ELF-1 (cell line): ENCODE measurements around the gene USP54.

Experiments
- DNase-seq: peaks from one replicate; pipeline ENCODE4 v3.0.0-alpha.2; 2016; ENCODE audit warnings: low read depth, low spot score

The USP54 gene

DNA sequence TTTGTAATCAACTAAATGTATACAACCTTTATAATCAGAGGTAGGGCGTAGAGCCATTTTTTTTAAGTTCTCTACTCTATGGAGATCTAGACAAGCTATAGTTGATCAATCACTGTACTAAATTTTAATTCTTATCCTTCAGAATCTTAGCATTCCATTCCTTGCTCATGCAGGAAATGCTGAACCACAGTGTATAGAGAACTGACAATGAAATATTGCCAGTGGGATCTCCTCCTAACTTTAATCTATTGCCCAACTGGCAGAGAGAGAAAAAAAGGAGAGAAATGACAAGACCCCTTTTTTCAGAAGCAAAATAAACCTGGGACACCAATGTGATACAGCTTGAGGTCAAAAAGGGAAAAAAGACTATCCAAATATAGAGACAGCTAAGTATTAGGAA is 68.9 kb downstream of the USP54 start:
- DNase-seq, result no peak

DNA sequence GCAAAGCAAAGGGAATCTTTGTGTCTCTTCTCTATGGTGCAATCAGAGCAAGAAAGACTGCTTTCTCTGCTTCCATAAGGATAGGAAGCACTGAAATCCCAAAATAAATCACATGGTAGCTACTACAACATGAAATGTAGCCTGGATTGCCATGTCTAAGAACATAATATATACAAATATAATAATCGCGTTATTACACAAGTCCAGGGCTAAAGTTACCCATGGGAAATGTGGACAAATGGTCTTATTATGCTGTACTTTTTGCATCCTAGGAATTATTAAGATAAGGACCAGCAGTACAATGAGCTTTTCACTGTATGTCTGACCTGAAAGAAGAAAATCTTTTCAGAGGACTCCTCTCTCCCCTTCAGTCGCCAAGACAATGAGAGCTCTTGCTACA is 71.8 kb downstream of the USP54 start:
- DNase-seq, result no peak

DNA sequence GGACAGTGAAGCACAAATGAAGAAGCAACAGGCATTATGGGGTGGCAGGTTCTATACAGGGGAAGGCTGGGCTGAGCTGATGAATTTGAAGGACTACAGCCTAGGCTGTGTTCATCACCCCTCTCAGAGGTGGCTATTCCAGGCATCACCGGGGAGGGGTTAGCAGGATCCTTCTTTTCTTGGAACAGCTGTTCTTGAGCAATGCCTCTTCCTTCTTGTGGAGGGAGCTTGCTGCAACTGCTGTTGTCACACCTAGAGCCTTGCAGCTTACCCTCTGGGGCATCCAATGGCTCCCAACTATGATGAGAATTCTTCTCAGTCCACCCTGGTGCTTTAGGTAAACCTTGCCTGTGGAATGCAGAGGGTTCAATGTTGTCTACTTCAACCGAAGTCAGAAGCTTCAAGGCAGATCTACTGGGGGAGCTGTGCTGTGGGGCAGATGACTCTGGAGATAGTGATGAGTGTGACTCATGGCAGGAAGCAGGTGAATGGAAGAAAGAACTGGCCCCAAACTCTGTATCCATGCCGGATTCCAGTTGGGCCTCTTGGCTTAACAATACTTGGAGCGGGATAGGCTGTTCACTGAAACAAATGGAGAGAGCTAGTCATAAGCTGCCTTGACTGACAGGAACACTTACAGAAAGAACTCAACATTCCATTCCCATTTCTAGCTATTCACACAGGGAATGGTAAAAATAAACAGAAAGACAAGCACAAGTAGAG is 73.8 kb downstream of the USP54 start:
- DNase-seq, result peak; percentile 28

DNA sequence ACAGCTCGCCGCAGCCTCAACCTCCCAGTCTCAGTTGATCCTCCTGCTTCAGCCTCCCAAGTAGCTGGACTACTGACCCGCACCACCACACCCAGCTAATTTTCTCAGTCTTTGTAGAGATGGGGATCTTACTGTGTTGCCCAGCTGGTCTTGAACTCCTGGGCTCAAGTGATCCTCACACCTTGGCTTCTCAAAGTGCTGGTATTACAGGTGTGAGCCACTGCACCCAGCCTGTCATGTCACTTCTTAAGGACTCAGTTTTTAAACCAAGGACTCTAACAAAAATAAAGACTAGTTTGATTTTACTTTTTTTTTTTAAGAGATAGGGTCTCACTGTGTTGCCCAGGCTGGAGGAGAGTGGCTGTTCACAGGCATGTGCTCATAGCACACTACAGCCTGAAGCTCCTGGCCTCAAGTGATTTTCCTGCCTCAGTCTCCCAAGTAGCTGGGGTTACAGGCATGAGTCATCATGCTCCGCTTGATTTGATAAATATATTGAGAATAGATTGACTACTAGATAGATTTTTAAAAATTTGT is 78.9 kb downstream of the USP54 start:
- DNase-seq, result no peak

DNA sequence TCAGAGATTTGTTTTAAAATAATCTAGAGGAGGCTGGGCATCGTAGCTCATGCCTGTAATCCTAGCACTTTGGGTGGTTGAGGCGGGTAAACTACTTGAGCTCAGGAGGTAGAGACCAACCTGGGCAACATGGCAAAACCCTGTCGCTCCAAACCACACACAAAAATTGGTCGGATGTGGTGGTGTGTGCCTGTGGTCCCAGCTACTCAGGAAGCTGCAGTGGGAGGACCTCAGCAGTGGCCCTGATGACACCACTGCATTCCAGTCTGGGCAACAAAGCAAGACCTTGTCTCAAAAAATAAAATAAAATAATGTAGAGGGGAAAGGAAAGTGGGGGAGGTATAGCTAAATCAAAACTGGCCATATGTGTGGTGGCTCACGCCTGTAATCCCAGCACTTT is 81.4 kb downstream of the USP54 start:
- no peak for DNase-seq

DNA sequence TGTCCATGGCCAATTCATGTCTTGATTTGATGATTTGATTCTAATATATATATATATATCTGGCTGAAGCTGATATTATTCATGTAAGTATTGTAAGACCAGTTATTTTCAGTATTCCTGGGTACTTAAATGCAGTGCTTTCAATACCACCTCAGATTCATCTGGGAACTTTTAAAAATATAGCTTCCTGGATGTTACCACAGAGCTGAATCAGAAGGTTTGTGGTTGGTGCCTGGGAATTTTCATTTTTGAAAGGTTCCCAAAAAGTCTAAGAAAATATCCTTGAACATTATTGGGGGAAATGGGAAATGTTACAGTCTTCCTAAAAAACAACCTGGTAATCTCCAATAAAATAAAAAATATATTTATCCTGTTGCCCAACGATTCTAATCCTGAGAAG is 84.7 kb downstream of the USP54 start:
- no peak for DNase-seq

DNA sequence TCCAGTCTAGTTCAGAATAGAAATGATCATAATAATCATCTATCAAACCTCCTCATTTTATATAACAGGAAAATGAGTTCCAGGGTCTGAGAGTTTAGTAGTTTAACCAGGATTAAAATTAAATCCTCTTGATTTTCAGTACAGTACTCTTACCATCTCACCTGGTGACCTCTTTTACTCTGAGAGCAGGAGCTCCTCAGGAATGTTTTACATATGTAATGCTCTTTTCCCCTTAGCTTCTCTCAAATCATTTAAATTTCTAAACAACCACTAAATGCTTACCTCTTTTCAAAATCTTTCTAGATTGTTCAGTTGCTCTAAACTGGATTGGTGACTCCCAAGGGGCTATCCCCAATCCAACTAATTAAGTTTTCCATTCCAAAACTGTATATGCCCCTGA is 85.1 kb downstream of the USP54 start:
- no peak for DNase-seq

DNA sequence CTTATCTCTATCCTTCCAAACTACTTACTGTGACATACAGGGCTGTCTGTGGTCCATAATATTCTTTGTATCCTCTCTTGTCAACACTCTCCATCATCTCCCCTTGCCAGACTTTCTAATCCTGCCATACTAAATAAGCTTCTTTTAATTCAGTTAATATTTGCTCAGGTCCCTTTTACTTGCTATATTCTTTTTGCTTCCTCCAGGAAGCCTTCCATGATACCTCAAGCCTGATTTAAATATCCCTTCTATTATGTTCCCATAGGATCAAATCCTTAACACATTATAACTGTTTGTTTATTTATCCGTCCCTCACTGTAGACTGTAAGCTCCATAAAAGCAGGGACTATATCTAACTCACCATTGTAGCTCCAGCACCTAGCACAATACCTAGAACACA is 88.1 kb downstream of the USP54 start:
- DNase-seq, result no peak

DNA sequence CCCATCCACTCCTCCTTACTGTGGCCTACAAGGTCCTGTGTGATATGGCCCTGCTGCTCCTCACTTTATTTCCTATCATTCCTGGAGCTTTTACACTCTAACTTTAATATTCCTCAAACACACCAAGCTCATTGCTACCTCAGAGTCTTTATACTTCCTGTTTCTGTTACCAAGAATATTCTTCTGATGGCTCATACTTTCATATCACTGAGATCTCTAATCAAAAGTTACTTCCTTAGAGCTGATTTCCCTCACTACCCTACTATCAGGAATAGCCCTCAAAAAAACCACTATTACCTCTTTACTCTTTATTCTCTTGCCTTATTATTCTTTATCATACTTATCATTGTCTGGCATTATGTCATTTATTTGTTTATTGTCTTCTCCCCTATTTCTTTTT is 89.5 kb downstream of the USP54 start:
- DNase-seq, result no peak

DNA sequence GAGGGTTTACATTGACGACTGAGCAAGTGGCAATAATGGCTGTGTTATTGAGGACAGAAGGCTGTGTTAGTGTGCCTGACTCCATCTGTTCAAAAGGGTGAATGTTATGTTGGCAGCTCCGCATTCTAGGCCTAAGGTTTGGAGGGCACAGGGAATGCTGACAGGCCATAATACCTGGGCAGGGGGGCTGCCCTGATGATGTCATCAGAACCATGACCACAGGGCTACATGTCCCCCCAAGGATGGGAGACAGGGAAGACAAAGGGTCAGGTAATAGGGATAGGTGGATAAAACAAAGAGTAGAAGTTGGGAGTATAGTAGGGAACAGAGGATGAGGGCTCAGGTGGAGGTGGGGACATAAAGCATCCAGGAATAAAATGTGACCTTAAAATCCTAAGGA is 93.5 kb downstream of the USP54 start:
- no peak for DNase-seq

DNA sequence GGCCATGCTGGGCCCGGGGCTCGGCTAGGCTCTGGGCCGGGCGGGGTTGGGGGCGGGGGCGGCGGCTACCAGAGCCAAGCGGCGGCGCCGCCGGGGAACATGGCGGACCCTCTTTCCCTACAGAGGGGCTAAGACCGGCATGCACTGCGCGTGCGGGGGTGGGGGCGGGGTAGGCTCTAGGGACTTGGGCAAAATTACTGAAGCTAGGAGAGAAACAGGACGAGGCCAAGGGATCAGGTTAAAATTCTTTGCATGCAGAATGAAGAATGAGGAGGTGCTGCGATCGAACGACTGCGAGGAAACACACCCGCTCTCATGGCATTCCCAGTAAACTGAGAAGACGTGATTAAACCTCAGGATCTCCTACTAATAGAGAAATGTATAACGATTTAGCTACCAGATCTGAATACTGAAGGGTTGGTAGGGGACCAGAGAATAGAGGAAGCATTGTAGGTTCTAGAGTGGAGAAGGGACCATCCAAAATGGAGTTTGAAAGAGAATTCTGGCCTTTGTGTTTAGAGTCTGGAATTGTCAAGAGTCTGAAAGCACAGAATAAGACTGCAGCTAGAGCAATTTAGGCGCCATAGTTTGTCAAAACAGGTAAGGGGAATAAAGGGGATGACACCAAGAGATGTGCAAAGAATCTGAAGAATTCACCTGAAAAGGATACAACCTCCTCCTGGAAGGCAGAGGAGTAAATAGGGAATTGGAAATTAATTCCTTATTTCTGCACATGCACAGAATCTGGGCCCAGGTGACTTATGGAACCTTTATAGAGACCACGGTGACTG is 95.1 kb downstream of the USP54 start, which contains the start of gene PPP3CB:
Gene PPP3CB, minus strand, starts transcription at position 141 of the 791 bp plus-strand sequence. Its CDS starts 135 bp downstream, at position 6.
- DNase-seq, result peak; percentile 95

DNA sequence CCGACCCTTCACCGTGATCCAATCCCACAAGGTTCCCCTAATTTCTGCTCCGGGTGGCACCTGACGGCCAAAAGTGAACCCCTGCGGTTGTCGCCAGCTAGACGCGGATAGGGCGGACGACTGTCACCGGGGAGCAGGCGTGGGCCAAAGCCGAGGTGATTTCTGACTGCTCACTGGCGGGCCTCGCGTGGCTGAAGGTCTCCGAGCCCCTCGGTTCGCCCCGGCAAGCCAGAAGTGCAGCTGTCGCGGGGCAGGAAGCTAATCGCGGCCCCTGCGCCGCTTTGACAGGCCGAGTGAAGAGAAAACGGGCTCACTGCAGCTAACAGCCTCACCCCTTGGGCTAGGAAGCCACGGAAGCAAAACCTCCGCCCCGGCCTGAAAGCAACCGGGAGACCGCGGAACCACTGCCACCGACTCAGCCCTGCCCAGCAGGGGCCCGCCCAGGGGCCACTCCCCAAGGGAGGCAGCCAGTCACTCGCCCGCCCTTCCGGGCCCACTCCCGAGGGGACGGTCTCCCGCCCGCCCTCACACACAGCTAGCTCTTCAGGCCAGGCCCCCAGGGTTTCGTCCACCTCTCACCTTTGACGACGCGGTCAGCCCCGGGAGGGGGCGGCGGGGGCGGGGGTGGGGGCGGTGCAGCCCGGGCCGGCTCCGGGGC is 95.8 kb downstream of the USP54 start:
- DNase-seq, result peak; percentile 83

DNA sequence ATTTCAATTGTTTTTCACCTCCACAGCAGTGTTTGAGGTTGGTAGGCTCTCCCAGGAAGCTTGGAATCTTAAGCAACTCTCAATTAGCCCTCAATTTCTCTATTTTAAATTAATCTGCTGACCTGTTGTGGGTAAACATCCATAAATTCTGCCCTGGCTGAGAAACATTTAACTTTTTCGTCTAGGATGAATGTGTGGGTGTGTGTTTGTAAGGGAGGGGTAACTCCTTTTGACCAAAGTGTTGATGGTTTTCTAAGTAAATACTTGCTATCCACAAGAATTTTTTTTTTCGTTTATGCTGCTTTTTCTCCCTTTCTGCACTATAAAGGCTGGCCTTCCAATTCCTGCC is 96.3 kb downstream of the USP54 start:
- DNase-seq, result no peak

DNA sequence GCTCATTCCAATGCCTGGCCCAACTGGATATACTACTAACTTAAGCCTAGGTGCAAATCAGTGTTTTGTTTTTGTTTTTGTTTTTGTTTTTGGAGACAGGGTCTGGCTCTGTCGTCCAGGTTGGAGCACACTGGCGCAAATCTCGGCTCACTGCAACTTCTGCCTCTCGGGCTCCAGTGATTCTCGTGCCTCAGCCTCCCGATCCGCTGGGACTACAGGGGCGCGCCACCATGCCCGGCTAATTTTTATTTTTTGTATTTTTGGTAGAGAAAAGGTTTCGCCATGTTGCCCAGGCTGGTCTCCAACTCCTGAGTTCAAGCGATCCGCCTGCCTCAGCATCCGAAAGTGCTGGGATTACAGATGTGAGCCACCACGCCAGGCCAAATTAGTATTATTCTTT is 96.9 kb downstream of the USP54 start:
- DNase-seq, result peak; percentile 5

DNA sequence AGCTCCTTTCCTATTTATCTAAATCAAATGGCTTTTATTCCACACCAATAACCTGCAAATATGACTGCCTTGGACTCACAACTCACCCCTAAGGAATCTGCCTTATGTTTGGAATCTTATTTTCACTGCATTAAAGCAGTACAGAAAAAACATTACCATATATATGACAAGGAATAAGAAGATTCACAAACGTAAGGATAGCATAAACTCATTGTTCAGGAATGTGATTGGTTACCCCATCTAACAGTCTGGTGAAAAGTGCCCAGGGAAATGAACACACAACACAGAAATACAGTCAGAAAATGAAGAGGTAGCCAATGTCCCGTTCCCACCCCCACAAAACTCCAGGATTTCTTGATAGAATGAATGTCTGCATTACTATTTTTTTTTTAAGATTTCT is 97.4 kb downstream of the USP54 start:
- DNase-seq, result no peak

DNA sequence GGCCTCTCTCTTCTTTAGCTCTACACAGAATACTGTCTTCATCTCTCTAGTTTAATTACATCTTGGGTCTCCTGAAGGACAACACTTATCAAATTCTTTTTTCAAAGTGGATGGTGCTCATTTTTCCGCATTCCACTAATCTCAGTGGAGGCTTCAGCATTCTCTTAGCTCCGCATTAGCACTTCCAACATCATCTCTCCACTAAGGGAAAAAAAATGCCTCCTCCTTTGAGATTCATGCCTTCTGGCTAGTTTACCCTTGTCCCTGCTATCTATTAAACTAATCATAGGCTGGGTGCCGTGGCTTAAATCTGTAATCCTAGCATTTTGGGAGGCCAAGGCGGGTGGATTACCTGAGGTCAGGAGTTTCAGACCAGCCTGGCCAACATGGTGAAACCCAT is 104.5 kb downstream of the USP54 start:
- DNase-seq, result no peak

DNA sequence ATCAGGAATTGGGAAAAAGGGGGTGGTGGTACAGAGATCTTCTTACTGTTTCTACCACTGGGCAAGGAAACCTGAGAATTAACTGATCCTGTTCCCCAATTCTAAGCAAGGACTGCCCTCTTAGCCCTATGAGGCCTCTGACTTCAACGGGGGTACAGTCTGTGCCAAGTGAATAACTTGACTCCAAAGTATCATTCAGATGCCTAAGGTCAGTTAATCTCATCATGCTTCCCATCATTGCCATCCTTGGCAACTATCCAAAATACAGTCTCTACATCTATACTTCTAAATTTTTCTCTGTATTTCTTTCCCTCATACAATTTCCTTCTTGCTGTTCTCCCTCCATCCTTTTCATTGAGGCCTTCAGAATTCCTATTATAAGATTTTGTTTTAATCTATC is 105.8 kb downstream of the USP54 start:
- DNase-seq, result no peak

DNA sequence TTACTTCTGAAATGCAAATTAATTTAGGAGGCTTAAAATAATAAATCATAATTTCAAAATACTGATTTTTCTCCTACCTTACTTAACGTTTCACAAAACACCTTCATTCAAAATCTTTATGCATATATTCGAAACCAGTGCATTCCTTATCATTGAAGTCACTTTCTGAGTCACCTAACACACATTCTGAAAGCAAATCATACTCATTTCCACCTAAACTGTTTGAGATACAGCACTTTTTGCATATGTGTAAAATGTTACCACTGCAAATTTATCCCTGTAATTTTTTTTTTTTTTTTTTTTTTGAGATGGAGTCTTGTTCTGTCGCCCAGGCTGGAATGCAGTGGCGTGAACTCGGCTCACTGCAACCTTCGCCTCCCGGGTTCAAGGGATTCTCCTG is 111.0 kb downstream of the USP54 start:
- DNase-seq, result no peak

DNA sequence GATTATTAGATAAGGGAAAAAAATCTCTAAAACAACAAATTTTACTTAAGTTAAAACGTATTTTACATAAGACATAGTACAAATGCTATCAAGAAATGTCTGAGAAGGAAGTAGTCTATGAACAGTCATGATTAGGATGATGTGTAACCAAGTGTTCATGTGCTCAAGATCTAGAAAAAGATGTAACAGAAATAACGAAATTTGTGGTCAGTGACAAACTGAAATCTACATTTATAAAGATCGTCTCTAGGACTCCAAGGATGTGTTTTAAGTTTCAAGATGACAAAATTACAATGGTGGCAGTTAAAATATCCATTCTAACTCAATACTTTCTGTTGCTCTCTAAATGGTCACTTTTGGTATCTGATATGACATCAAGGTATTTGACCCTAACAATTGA is 112.5 kb downstream of the USP54 start:
- no peak for DNase-seq

DNA sequence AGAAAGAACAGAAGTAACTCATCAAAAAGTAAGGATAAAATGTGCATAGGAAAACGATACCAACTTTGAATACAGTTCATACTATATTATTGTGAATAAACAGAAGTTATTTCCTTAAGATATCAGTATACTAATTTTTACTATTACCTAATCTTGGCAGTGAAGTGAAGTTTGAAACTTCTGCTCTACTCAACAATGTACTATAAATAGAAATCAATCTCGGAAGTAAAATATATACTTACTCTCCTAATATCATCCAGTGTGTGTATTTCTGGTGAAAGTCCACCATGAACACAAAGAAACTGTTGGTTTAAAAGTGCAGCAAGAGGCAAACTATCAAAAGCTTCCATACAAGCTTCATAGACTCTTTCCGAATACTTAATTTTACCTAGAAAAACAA is 119.9 kb downstream of the USP54 start:
- no peak for DNase-seq

DNA sequence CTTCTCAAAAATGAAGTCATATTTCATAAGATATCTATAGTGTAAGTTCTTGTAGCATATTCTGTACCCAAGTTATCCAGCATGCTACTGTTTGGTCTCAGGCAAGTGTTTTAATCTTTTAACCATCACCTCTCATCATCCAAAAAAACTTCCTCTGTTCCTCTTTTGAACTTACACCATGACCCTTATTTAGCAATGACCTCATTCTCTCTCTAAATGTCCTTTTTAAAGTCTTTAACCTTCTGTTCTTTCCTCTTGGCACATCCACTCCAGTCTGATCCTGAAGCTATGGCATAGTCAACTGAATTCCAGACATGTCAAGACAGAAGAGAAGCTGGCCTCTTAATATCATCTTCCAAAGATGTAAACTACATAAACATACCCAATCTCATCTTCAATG is 121.6 kb downstream of the USP54 start:
- DNase-seq, result no peak

DNA sequence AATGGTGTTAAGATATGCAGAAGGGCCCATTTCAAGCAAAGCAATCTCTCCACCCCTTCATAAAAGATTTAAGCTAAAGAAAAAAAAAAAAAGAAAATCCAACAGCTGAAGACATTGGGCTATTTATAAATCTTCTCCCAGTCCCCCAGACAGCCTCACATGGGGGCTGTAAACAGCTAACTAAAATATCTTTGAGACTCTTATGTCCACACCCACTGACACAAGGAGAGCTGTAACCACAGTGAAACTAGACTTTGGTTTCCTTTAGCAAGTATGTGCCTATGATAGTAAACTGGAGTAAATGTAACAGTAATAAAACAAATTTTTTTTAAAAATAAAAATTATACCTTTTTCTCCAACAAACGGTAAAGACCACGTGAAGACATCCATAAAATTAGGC is 123.9 kb downstream of the USP54 start:
- no peak for DNase-seq
